Brain microvascular endothelial cell (primary cell): ENCODE data around the gene MGMT.

Experiments
- DNase-seq: peaks from one replicate; pipeline ENCODE4 v3.0.0-alpha.2; 2020
- H3K27ac ChIP-seq: fragments of 250-450 bp; sonication (Bioruptor Pico); 2 replicates; pipeline ENCODE4 v1.5.1; 2020; ENCODE audit warnings: mild to moderate bottlenecking, moderate library complexity
- H3K27me3 ChIP-seq: fragments of 250-450 bp; sonication (Bioruptor Pico); replicated peaks from 2 replicates; pipeline ENCODE4 v1.5.1; 2020; ENCODE audit warnings: mild to moderate bottlenecking
- H3K36me3 ChIP-seq: fragments of 250-450 bp; sonication (Bioruptor Pico); replicated peaks from 2 replicates; pipeline ENCODE4 v1.5.1; 2020; ENCODE audit warnings: mild to moderate bottlenecking
- H3K4me3 ChIP-seq: 2 replicates; pipeline ENCODE4 v1.5.1; 2011; ENCODE audit warnings: low read depth, mild to moderate bottlenecking, control low read depth, low read length, moderate library complexity
- in situ Hi-C: cut with HindIII; loops from 2 replicates; pipeline ENCODE4 v1.10.0; 2017; ENCODE audit warnings: low sequenced_read_pairs, low pct_ligation_motif_present
- TF ChIP-seq, protein P1 (sequence below): IDR thresholded peaks from 2 replicates; pipeline ENCODE4 v1.5.1; 2011; ENCODE audit warnings: low read depth, mild to moderate bottlenecking, moderate library complexity, low read length, control low read depth, inconsistent platforms; ENCODE audit errors: missing control alignments

MGMT gene

DNA sequence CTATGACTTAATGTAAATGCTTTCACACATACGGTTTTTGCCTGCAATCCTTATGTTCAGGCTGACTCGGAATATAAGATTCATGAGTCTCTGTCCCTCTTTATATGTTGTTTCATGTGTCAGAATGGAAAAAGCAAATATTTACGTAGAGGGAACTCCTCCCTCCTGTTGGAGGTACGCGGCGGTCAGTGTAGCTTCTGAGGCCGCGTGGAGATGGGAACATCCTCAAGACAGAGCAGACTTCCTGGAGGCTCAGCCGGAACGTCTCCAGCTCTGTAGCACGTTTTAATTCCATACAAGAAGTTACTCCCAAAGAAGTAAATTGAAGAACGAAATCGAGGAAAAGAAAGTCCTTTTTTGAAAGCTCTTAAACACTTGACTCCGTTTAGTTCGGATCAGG, 248.8 kb downstream of the MGMT start:
- in situ Hi-C loops, result no loop called here
- TF ChIP-seq, protein P1, sequence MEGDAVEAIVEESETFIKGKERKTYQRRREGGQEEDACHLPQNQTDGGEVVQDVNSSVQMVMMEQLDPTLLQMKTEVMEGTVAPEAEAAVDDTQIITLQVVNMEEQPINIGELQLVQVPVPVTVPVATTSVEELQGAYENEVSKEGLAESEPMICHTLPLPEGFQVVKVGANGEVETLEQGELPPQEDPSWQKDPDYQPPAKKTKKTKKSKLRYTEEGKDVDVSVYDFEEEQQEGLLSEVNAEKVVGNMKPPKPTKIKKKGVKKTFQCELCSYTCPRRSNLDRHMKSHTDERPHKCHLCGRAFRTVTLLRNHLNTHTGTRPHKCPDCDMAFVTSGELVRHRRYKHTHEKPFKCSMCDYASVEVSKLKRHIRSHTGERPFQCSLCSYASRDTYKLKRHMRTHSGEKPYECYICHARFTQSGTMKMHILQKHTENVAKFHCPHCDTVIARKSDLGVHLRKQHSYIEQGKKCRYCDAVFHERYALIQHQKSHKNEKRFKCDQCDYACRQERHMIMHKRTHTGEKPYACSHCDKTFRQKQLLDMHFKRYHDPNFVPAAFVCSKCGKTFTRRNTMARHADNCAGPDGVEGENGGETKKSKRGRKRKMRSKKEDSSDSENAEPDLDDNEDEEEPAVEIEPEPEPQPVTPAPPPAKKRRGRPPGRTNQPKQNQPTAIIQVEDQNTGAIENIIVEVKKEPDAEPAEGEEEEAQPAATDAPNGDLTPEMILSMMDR, result no peak
- no peak for DNase-seq

DNA sequence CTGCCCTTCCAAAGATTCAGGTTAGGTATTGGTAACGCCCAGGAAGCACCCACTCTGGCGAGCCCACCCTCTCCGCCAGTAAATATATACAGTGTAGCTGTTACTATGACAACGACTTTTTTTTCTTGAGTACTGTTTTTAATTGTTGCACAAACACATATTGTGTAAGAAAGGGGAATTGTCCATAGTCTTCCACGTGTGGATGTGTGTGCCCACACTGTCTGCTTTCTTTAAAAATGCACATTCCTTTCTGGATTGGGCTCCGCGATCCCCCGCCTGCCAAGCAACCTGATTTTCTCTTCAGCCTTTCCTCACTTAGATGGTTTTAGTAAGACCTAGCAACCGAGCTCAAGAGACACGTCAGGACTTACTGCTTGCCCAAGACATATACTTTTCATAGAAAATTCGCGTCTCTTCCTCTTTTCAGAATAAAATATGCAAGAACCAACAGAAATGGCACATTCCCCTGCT, 249.2 kb downstream of the MGMT start:
- H3K4me3 ChIP-seq, result no peak overlapping the region
- H3K27me3 ChIP-seq, result no peaks in the 10 kb centered on the region
- TF ChIP-seq, protein P1, result no peak
- DNase-seq, result no peak
- no peak overlapping the region for H3K27ac ChIP-seq
- H3K36me3 ChIP-seq, result no peaks in the 10 kb centered on the region
- in situ Hi-C loops, result no loop called here

More for the DNA sequence above, 248.8 kb downstream of the MGMT start:
- H3K27me3 ChIP-seq, result no peaks in the 10 kb centered on the region
- no peak overlapping the region for H3K4me3 ChIP-seq
- H3K36me3 ChIP-seq, result no peaks in the 10 kb centered on the region
- no peak overlapping the region for H3K27ac ChIP-seq

DNA sequence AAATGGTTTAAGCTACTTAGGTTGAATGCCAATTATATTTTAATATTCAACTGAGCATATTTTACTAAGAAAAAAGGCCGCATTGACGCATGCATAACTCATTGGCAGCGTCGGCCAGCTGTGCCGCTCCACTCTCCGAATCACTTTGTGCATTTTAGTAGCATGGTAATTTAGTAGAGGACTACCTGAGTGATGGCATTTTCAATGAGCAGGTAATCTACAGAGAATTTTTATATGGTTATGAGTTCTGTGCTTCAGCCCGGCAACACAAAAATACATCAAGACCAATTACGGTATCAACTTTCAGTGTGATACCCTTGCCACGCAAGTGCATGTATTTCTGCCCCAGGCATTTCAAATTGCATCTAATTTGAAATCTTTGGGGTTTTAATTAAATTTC, 249.8 kb downstream of the MGMT start:
- H3K4me3 ChIP-seq, result no peak overlapping the region
- TF ChIP-seq, protein P1, result no peak
- no peaks in the 10 kb centered on the region for H3K36me3 ChIP-seq
- no peak for DNase-seq
- no peaks in the 10 kb centered on the region for H3K27me3 ChIP-seq
- no peak overlapping the region for H3K27ac ChIP-seq
- in situ Hi-C loops, result no loop called here

DNA sequence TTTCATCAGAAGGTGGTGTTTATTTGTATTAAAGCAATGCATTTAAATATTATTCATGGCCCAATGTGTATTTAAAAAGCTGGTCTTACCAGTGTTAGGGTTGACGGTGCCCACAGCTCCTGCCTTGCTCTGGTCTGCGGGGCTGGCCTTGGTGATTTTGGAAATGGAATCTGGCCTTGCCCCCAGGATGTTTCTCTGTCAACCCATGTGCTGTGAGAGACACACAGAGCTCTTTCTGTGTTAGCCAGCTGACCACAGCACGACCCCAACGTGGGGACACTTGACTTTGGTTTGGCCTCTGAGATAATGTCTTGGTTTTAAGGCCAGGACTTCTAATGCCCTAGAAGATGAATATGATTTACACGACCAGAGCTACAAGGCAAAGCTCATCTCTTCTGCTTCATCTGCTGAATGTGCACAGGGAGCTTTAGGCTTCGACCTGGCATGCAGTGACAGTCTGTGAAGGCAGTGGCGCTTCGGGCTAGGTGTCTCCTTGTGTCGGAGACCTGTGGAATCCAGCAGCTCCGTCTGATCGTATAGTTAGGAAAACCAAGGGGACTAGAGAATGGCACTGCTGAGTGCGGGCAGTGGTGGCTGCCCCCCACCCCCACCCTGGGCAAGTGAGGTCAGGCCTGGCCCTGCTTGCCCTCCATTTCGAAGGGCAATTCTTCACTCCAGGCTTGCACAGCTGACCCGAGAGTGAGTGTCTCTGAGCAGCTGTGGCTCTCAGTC, 250.9 kb downstream of the MGMT start:
- Histone ChIP-seq H3K27me3 (no peaks in the 10 kb centered on the region), H3K4me3 (no peak overlapping the region), H3K27ac (no peak overlapping the region), H3K36me3 (no peaks in the 10 kb centered on the region)
- TF ChIP-seq, protein P1, result no peak
- DNase-seq, result no peak
- in situ Hi-C loops, result no loop called here

DNA sequence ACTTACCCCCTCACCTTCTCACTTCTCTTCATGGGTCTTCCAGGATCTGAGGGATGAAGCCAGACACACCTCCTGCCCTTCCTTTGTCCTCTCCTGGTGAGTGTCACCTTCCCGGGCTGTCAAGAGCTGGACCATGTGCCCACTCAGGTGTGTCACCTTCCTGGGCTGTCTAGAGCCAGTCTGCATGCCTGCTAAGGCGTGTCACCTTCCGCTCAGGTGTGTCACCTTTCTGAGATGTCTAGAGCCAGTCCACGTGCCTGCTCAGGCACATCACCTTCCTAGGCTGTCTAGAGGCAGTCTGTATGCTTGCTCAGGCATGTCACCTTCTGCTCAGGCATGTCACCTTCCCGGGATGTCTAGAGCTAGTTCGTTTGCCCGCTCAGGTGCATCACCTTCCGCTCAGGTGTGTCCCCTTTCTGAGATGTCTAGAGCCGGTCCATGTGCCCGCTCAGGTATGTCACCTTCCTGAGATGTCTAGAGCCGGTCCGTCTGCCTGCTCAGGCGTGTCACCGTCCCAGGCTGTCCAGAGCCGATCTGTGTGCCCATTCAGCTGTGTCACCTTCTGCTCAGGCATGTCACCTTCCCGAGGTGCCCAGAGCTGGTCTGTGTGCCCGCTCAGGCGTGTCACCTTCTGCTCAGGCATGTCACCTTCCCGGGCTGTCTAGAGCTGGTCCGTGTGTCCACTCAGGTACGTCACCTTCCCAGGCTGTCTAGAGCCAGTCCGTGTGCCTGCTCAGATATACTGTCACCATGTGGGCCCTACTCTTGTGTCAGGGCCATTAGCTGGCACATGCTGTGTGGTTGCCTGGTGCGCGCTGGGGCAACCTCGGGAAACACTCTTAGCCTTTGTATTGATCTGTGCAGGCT, 251.7 kb downstream of the MGMT start:
- Histone ChIP-seq H3K27me3 (no peaks in the 10 kb centered on the region), H3K4me3 (no peak overlapping the region), H3K36me3 (no peaks in the 10 kb centered on the region), H3K27ac (no peak overlapping the region)
- TF ChIP-seq, protein P1, result no peak
- in situ Hi-C loops, result no loop called here
- DNase-seq, result no peak
